H9 (cell line): ENCODE measurements around the gene KCNH1. TPM values are rescaled to one million over a fixed set of nuclear protein-coding genes. Genes with fewer than 3 reads are reported as not detected.

ENCODE experiments used
- DNase-seq: peaks from one replicate; pipeline ENCODE4 v3.0.0-alpha.2; 2017
- H2AFZ ChIP-seq: one replicate; pipeline ENCODE4 v1.6.1; 2013; ENCODE audit warnings: mild to moderate bottlenecking, low read length, control low read depth, moderate library complexity
- H2AK5ac ChIP-seq: 2 replicates; pipeline ENCODE4 v1.6.1; 2013; ENCODE audit warnings: low read length, control low read depth, mixed read lengths; ENCODE audit not compliant: insufficient read length
- H2BK120ac ChIP-seq: one replicate; pipeline ENCODE4 v1.6.1; 2013; ENCODE audit warnings: low read depth, mild to moderate bottlenecking, low read length, control low read depth, inconsistent platforms; ENCODE audit not compliant: poor library complexity, severe bottlenecking
- H2BK12ac ChIP-seq: 2 replicates; pipeline ENCODE4 v1.6.1; 2013; ENCODE audit warnings: low read length, control low read depth, mixed read lengths, low read depth; ENCODE audit not compliant: insufficient read length
- H2BK15ac ChIP-seq: 2 replicates; pipeline ENCODE4 v1.6.1; 2013; ENCODE audit warnings: low read depth, low read length, control low read depth
- H2BK20ac ChIP-seq: one replicate; pipeline ENCODE4 v1.6.1; 2013; ENCODE audit warnings: low read depth, mild to moderate bottlenecking, low read length, control low read depth, inconsistent platforms; ENCODE audit not compliant: poor library complexity, severe bottlenecking
- H2BK5ac ChIP-seq: 2 replicates; pipeline ENCODE4 v1.6.1; 2013; ENCODE audit warnings: low read length, control low read depth, mixed read lengths; ENCODE audit not compliant: insufficient read length
- H3K14ac ChIP-seq: 2 replicates; pipeline ENCODE4 v1.6.1; 2013; ENCODE audit warnings: low read length, control low read depth; ENCODE audit not compliant: insufficient read depth
- H3K18ac ChIP-seq: 2 replicates; pipeline ENCODE4 v1.6.1; 2013; ENCODE audit warnings: low read depth, mild to moderate bottlenecking, mixed read lengths, low read length, control low read depth; ENCODE audit not compliant: insufficient read length
- H3K23ac ChIP-seq: 2 replicates; pipeline ENCODE4 v1.6.1; 2013; ENCODE audit warnings: low read length, control low read depth, mixed read lengths, low read depth; ENCODE audit not compliant: insufficient read length
- H3K23me2 ChIP-seq: 2 replicates; pipeline ENCODE4 v1.6.1; 2013; ENCODE audit warnings: low read depth, mild to moderate bottlenecking, mixed read lengths, low read length, control low read depth; ENCODE audit not compliant: insufficient read length, poor library complexity, severe bottlenecking
- H3K27ac ChIP-seq: 2 replicates; pipeline ENCODE4 v1.5.1; 2013; ENCODE audit warnings: low read length, control low read depth, mixed read lengths, low read depth; ENCODE audit not compliant: insufficient read length
- H3K27me3 ChIP-seq: 2 replicates; pipeline ENCODE4 v1.6.1; 2013; ENCODE audit warnings: low read length, control low read depth, inconsistent platforms; ENCODE audit not compliant: insufficient read depth
- H3K4ac ChIP-seq: 2 replicates; pipeline ENCODE4 v1.6.1; 2013; ENCODE audit warnings: low read depth, mild to moderate bottlenecking, control low read depth, inconsistent platforms, low read length, moderate library complexity
- H3K4me1 ChIP-seq: 2 replicates; pipeline ENCODE4 v1.6.1; 2013; ENCODE audit warnings: low read length, control low read depth, inconsistent platforms; ENCODE audit not compliant: insufficient read depth
- H3K4me2 ChIP-seq: 2 replicates; pipeline ENCODE4 v1.6.1; 2013; ENCODE audit warnings: low read length, control low read depth, mixed read lengths; ENCODE audit not compliant: insufficient read length, insufficient read depth
- H3K56ac ChIP-seq: 2 replicates; pipeline ENCODE4 v1.6.1; 2013; ENCODE audit warnings: low read depth, mild to moderate bottlenecking, mixed read lengths, low read length, control low read depth; ENCODE audit not compliant: insufficient read length
- H3K79me1 ChIP-seq: 2 replicates; pipeline ENCODE4 v1.6.1; 2013; ENCODE audit warnings: low read depth, mild to moderate bottlenecking, moderate library complexity, low read length, control low read depth, inconsistent platforms; ENCODE audit not compliant: insufficient read depth, poor library complexity, severe bottlenecking
- H3K79me2 ChIP-seq: 2 replicates; pipeline ENCODE4 v1.6.1; 2013; ENCODE audit warnings: low read length, control low read depth, inconsistent platforms; ENCODE audit not compliant: insufficient read depth
- H3K9ac ChIP-seq: 2 replicates; pipeline ENCODE4 v1.6.1; 2013; ENCODE audit warnings: low read length, control low read depth, mixed read lengths; ENCODE audit not compliant: insufficient read length; ENCODE audit errors: extremely low read depth
- H3K9me3 ChIP-seq: one replicate; pipeline ENCODE4 v1.6.1; 2013; ENCODE audit warnings: low read depth, low read length, inconsistent platforms; ENCODE audit not compliant: control insufficient read depth
- H3T11ph ChIP-seq: one replicate; pipeline ENCODE4 v1.6.1; 2013; ENCODE audit warnings: mild to moderate bottlenecking, low read length, control low read depth, inconsistent platforms
- H4K20me1 ChIP-seq: one replicate; pipeline ENCODE4 v1.6.1; 2013; ENCODE audit not compliant: control insufficient read depth, insufficient read length, insufficient read depth
- H4K5ac ChIP-seq: 2 replicates; pipeline ENCODE4 v1.6.1; 2013; ENCODE audit warnings: low read depth, mild to moderate bottlenecking, mixed read lengths, low read length, control low read depth; ENCODE audit not compliant: insufficient read length
- H4K8ac ChIP-seq: replicated peaks from 2 replicates; pipeline ENCODE4 v1.6.1; 2013; ENCODE audit warnings: low read length, control low read depth, mixed read lengths, low read depth; ENCODE audit not compliant: insufficient read length
- H4K91ac ChIP-seq: 2 replicates; pipeline ENCODE4 v1.6.1; 2013; ENCODE audit warnings: low read depth, mild to moderate bottlenecking, moderate library complexity, mixed read lengths, low read length, control low read depth; ENCODE audit not compliant: insufficient read length
- H3K27ac Mint-ChIP-seq, 3 experiments: 2 replicates in 2 of 3; 3 replicates in 1 of 3; pipeline ENCODE4 v1.8.0; 2020 to 2021; ENCODE audit warnings: mixed read lengths in 3 of 3, mild to moderate bottlenecking in 1 of 3, moderate library complexity in 1 of 3
- H3K27me3 Mint-ChIP-seq: 2 replicates; pipeline ENCODE4 v1.8.0; 2021; ENCODE audit warnings: low read depth, mild to moderate bottlenecking, moderate library complexity, mixed read lengths
- H3K36me3 Mint-ChIP-seq, 3 experiments: 2 replicates in 2 of 3; 3 replicates in 1 of 3; pipeline ENCODE4 v1.8.0; 2020 to 2021; ENCODE audit warnings: low read depth in 3 of 3, mixed read lengths in 3 of 3; ENCODE audit not compliant: insufficient read depth in 1 of 3
- H3K4me1 Mint-ChIP-seq, 2 experiments: 2 replicates each; pipeline ENCODE4 v1.8.0; 2020; ENCODE audit warnings: mixed read lengths in 2 of 2
- H3K4me3 Mint-ChIP-seq, 2 experiments: 2 replicates in 1 of 2; 3 replicates in 1 of 2; pipeline ENCODE4 v1.8.0; 2020 to 2021; ENCODE audit warnings: mild to moderate bottlenecking in 2 of 2, mixed read lengths in 2 of 2, moderate library complexity in 1 of 2
- H3K9me3 Mint-ChIP-seq, 2 experiments: 2 replicates in 1 of 2; 3 replicates in 1 of 2; pipeline ENCODE4 v1.8.0; 2020; ENCODE audit warnings: mild to moderate bottlenecking in 2 of 2, mixed read lengths in 2 of 2, moderate library complexity in 1 of 2
- WGBS: extraction: QIAGEN DNeasy Blood & Tissue Kit; methylation state at CpG from one replicate; pipeline ENCODE4 v1.1.7; 2013; ENCODE audit warnings: missing lambda C conversion rate, low lambda C conversion rate, mixed read lengths; ENCODE audit not compliant: insufficient read length; ENCODE audit errors: extremely low coverage; 5-methylcytosine and 5-hydroxymethylcytosine counted together
- total RNA-seq: library from RNA; stranded (reverse); gene quantifications from 2 replicates; pipeline ENCODE4 v1.2.1, GENCODE V29; 2021
- TF ChIP-seq, protein P1 (sequence below): fragments of 200-600 bp; sonication (generic); conservative IDR thresholded peaks from 3 replicates; pipeline ENCODE4 v1.8.0; 2021; ENCODE audit warnings: antibody characterized with exemption, mild to moderate bottlenecking

Gene KCNH1
- total RNA-seq, 1 experiment from 2014 or later, result 0.11 TPM

DNA sequence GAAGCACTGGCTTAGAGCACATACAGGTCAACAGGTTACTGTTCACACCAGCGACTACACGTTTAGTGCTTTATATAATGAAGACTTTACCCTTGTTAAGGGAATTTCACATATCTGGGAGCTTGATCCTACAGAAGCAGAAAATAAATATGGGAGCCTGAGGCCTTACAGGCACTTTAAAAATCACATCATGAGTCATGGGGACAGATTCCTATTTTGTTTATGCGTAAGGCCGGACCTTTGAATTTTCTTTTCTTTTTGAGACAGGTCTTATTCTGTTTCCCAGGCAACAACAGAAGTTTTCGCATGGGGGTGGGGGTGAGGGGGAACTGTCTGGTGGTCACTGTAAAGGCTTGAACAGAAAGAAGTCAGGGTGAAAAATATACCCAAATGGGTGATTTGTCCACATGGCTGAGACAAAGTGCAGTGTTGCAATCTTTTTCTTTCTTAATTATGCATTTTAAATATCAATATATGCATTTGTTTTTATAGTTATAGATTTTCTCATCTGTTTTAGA is 276.7 kb downstream of the KCNH1 start:
- Histone ChIP-seq H3K56ac (no peak overlapping the region), H2BK12ac (no peak overlapping the region), H3T11ph (no peak overlapping the region), H3K4me1 (no peaks in the 10 kb centered on the region), H3K18ac (no peak overlapping the region), H3K9ac (no peak overlapping the region), H3K4me2 (no peak overlapping the region), H4K8ac (no peak overlapping the region), H3K23me2 (no peaks in the 10 kb centered on the region), H2AFZ (no peak overlapping the region), H2BK120ac (no peak overlapping the region), H2BK20ac (no peak overlapping the region), H2AK5ac (no peak overlapping the region), H3K23ac (no peak overlapping the region), H4K5ac (no peak overlapping the region), H4K20me1 (no peaks in the 10 kb centered on the region), H3K79me1 (no peaks in the 10 kb centered on the region), H4K91ac (no peak overlapping the region), H2BK15ac (no peak overlapping the region), H2BK5ac (no peak overlapping the region), H3K27ac (no peak overlapping the region), H3K27me3 (no peaks in the 10 kb centered on the region), H3K9me3 (no peaks in the 10 kb centered on the region), H3K79me2 (no peaks in the 10 kb centered on the region), H3K4ac (no peak overlapping the region), H3K14ac (no peak overlapping the region)
- Mint-ChIP-seq H3K9me3 (no peaks in the 10 kb centered on the region), H3K27ac (no peak overlapping the region), H3K4me1 (no peaks in the 10 kb centered on the region), H3K4me3 (no peak overlapping the region), H3K36me3 (no peaks in the 10 kb centered on the region), H3K27me3 (peaks cover 11% of the 10 kb centered on the region)
- no CpG with 5 or more reads among the region's 5 CpGs for WGBS
- TF ChIP-seq, protein P1, sequence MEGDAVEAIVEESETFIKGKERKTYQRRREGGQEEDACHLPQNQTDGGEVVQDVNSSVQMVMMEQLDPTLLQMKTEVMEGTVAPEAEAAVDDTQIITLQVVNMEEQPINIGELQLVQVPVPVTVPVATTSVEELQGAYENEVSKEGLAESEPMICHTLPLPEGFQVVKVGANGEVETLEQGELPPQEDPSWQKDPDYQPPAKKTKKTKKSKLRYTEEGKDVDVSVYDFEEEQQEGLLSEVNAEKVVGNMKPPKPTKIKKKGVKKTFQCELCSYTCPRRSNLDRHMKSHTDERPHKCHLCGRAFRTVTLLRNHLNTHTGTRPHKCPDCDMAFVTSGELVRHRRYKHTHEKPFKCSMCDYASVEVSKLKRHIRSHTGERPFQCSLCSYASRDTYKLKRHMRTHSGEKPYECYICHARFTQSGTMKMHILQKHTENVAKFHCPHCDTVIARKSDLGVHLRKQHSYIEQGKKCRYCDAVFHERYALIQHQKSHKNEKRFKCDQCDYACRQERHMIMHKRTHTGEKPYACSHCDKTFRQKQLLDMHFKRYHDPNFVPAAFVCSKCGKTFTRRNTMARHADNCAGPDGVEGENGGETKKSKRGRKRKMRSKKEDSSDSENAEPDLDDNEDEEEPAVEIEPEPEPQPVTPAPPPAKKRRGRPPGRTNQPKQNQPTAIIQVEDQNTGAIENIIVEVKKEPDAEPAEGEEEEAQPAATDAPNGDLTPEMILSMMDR, result no peak
- DNase-seq, result no peak
